Measurements from ENCODE around the gene ZNF519.
"Not testable (repeated sequence)": the region's sequence is repeated elsewhere in the genome, so short reads cannot be mapped to it uniquely, and the experiment has no call there.

GRCh38 chr18:14145581-14146338 is 13.5 kb upstream of the ZNF519 start:
- not testable (repeated sequence) for TF ChIP-seq HDGF, CTBP1 (IDR thresholded peaks at IDR 0.05; ENCODE audit: borderline replicate concordance)
